Measurements from ENCODE around the gene TMOD1.

- TF ChIP-seq CTCF (IDR thresholded peaks at IDR 0.05 in 4 of 5, conservative IDR thresholded peaks at IDR 0.05 in 1 of 5) (no peak), POLR2A (IDR thresholded peaks at IDR 0.05) (no peak)
These were observed 4.8 kb downstream of the TMOD1 start for GRCh38 chr9:97506306-97506705.

Data from gastrocnemius medialis (tissue), 4 donors.